Ramos (cell line): ENCODE measurements around the gene ATG16L1.

ENCODE experiments used
- in situ Hi-C: fragments of 300-500 bp; cut with MboI; formaldehyde crosslinking; loops from one replicate; pipeline ENCODE4 v1.14.3; 2022; ENCODE audit warnings: low sequenced_read_pairs; ENCODE audit not compliant: unreplicated experiment

ATG16L1 gene

GRCh38 chr2:233281992-233282603, 30.6 kb downstream of the ATG16L1 start:
- in situ Hi-C loops, result no loop called here

GRCh38 chr2:233285921-233286320, 34.4 kb downstream of the ATG16L1 start:
- in situ Hi-C loops, result no loop called here

- in situ Hi-C loops, result no loop called here
These were observed 36.4 kb downstream of the ATG16L1 start for GRCh38 chr2:233287871-233288270.

GRCh38 chr2:233288663-233289062, 37.2 kb downstream of the ATG16L1 start:
- in situ Hi-C loops, result no loop called here

GRCh38 chr2:233289648-233290047, 38.2 kb downstream of the ATG16L1 start:
- in situ Hi-C loops, result no loop called here

GRCh38 chr2:233290051-233290845, 38.8 kb downstream of the ATG16L1 start:
- in situ Hi-C loops, result no loop called here

- in situ Hi-C loops, result no loop called here
These were observed 44.4 kb downstream of the ATG16L1 start for GRCh38 chr2:233295891-233296290.

- in situ Hi-C loops, result no loop called here
These were observed 45.6 kb downstream of the ATG16L1 start for GRCh38 chr2:233297076-233297475.

GRCh38 chr2:233300401-233300800, 48.9 kb downstream of the ATG16L1 start:
- in situ Hi-C loops, result no loop called here

GRCh38 chr2:233301248-233301647, 49.8 kb downstream of the ATG16L1 start:
- in situ Hi-C loops, result no loop called here

- in situ Hi-C loops, result no loop called here
These were observed 50.3 kb downstream of the ATG16L1 start for GRCh38 chr2:233301811-233302210.

- in situ Hi-C loops, result no loop called here
These were observed 51.8 kb downstream of the ATG16L1 start for GRCh38 chr2:233303252-233303651.

GRCh38 chr2:233307565-233307964, 56.1 kb downstream of the ATG16L1 start, which contains the start of gene SAG:
Gene SAG (plus strand): TSS chr2:233307816. CDS start chr2:233309190, 1,374 bp downstream.
- in situ Hi-C loops, result no loop called here

GRCh38 chr2:233311241-233311926, 59.9 kb downstream of the ATG16L1 start:
- in situ Hi-C loops, result no loop called here

- in situ Hi-C loops, result no loop called here
These were observed 61.4 kb downstream of the ATG16L1 start for GRCh38 chr2:233312874-233313273.

GRCh38 chr2:233314180-233314925, 62.9 kb downstream of the ATG16L1 start:
- in situ Hi-C loops, result no loop called here

GRCh38 chr2:233317196-233317943, 65.9 kb downstream of the ATG16L1 start:
- in situ Hi-C loops, result no loop called here

- in situ Hi-C loops, result no loop called here
These were observed 67.8 kb downstream of the ATG16L1 start for GRCh38 chr2:233319256-233319655.

- in situ Hi-C loops, result no loop called here
These were observed 69.0 kb downstream of the ATG16L1 start for GRCh38 chr2:233320470-233320869.

- in situ Hi-C loops, result no loop called here
These were observed 69.7 kb downstream of the ATG16L1 start for GRCh38 chr2:233321166-233321565.
